ENCODE measurements around the gene DCAF8.

Gene DCAF8

DNA sequence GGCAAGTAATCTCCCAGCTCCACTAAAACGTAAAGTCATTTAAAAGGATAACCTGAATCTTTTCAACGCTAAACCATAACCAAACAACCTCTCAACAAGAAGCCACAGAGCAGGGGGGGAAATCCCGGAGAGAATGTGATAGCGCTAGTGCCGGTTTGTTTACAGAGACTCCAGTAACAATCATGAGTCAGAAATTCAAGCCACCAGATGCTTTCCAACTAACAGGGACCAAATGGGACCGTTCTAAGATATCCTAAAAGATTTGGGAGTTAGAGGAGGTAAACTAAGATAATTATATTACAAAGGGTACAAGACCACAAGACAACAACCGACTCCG is 825 bp downstream of the DCAF8 start:
- peak; percentile 24 to 29 for DNase-seq

DNA sequence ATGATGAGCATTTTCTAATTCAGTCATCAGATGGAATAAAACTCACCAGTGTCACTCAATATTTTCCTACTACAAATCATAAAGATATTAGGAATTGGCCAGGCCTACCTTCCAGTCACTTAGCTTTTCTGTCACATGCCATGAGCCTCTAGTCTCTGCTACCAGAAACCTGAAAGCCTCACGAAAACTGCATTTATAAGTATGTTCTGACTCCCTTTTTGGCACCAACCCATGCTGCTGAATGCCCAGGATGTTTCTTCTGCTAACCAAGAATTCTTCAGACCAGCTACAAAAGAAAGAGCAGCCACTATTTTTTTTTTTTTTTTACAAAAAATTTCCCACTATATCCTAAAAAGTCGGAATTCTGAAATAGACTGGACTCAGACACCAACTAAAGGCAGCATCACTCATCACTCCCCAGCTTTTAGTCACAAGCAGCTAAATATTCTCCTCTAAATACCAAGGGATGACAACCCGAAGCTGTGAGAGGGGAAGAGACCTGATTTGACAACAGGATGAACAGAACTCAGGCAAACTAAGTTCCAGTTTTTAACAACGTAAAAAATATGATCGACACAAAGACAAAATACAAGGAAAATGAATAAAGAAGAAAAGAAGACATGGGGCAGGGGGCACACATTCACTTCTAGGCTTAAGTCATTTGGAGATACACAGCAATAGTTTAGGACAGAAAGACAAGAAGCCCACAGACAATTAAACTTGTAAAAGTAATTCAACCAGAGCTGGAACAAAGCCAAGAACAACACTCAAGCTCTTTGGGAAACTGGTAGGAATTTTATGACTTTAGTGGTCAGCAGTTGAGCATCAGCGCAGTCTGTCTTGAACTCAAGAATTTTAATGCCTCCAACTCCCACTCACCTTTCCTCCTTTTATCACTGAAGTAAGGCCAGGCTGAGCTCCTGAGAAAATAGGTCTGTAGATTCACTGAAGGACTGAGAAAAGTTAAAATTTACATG is 1.7 kb downstream of the DCAF8 start:
- DNase-seq: peak in 1 of 2 experiments; percentile 9

GRCh38 chr1:160258177-160258798 is 4.1 kb downstream of the DCAF8 start:
- no peak for DNase-seq

- no peak for DNase-seq
Measured at GRCh38 chr1:160257411-160258015, 4.8 kb downstream of the DCAF8 start.

DNA sequence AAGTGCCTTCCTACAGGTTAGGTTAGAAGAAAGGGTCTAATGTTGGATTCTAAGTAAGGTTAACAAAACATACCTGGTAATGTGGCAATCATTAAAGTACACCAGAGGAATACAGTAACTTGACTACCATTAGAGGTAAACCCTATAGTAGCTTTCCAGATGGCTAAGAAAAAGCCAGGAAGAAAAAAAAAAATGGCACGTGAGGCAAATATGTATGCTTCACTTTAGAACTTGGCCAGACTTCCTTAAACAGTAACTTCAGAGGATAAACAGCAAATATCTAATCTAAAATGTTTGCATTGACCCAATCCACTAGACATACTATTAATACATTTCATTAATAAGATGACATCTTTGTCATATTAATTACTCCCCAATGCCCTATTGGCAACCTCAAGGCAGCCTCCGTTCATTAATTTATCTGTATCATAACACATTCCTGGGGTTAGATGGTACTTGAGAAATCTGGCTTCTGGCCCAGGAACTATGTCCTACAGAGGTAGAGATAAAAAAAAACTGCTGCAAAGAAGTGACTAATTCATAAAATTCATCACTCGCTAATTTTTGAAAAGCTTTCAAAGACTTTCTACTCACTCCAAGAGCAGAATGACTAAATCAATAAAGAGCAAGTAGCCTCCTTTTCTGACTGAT is 5.8 kb downstream of the DCAF8 start:
- no peak for DNase-seq

- no peak for DNase-seq
Measured at GRCh38 chr1:160255781-160256300, 6.5 kb downstream of the DCAF8 start.

GRCh38 chr1:160251687-160252526 is 10.4 kb downstream of the DCAF8 start:
- DNase-seq: peak; percentile 48 to 74

GRCh38 chr1:160251011-160251410 is 11.3 kb downstream of the DCAF8 start:
- DNase-seq: no peak

- DNase-seq: no peak
Measured at GRCh38 chr1:160247053-160247452, 15.3 kb downstream of the DCAF8 start.

- no peak for DNase-seq
Measured at GRCh38 chr1:160245434-160245833, 16.9 kb downstream of the DCAF8 start.

DNA sequence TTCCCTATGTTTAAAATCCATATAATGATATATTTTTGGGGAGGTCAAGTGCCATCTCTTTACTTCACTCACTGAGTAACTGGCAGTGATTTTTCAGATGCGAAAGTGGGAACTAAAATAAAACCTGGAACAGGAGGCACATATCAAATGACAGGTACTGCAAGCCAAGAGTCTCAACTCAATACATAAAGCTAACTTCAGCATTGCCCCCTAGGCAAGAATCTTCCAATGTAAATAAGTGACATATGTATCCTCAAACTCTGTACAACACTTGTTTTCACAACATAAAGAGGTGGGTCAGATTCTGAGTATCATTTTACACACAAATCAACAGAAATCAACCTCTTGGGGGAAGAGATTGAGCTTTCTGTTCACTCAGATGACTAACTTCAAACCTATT is 18.1 kb downstream of the DCAF8 start:
- no peak for DNase-seq

DNA sequence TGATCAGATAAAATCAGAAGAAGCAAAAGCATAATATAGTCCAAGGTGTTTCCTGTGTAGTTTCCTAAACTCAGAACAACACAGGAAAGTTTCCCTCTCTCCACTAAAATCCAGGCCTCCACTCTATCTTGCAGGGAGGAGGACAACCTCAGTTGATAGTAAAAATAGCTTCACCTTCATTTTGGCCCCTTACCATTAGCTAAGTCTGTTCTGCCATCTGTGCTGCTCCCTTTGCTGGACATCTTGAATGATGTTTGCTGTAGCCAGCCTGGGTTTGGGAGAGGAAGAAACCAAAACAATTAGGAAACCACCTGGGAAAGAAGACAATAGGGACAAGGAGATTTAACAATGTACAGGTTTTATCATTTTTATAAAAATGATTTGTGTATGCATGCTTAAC is 18.6 kb downstream of the DCAF8 start:
- DNase-seq: no peak

DNA sequence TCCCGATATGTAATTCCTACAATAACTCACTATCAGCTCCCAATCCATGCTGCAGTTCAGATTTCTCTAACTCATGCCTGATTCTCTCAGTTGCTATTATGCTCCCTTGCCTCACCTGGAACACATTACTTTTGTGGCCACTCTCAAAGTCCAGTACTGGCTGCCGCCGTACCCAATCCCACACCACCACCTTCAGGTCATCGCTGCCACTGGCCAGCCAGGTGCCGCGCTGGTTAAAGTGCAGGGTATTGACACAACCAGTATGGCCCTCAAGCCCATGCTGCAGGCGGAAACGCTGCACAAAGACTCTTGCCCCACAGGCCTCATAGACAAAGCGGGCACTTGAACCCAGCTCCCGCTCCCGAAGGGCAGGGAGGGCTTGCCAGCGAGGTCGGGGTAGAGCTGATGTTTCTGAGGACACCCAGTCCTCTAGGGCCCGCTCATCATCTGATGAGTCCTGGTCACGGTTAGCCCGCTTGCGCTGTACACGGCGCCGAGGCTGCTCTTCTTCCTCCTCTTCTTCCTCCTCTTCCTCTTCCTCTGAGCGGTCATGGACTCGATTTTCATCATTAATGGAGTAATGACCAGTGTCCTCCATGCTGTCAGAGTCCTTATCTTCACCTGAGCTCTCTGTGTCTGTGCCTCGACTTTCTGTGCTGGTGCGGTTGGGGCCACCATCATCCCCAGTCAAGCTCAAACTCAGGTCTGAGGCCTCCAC is 22.6 kb downstream of the DCAF8 start:
- no peak for DNase-seq

DNA sequence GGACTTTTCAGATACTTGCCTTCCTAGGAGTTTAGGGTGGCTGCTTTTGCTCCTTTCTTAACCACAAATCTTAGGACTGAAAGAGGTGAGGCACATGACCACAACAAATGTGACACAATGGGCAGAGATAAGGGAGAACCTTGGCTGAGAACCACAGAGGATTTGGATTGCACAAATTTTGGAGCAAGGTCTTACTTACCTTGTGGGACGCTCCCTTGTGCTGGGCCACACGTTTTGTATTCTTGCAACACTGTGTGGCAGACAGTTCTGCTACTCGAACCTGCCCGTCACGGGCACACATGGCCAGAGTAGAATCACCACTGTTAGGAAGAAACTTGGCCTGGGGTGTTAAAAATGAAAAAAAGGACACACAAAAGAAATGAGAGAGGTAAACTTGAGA is 23.9 kb downstream of the DCAF8 start:
- no peak for DNase-seq

- no peak for DNase-seq
Measured at GRCh38 chr1:160237558-160237957, 24.8 kb downstream of the DCAF8 start.

GRCh38 chr1:160236806-160237205 is 25.5 kb downstream of the DCAF8 start:
- DNase-seq: no peak

GRCh38 chr1:160232911-160233310 is 29.4 kb downstream of the DCAF8 start:
- DNase-seq: no peak

GRCh38 chr1:160228431-160228830 is 33.9 kb downstream of the DCAF8 start:
- no peak for DNase-seq

DNA sequence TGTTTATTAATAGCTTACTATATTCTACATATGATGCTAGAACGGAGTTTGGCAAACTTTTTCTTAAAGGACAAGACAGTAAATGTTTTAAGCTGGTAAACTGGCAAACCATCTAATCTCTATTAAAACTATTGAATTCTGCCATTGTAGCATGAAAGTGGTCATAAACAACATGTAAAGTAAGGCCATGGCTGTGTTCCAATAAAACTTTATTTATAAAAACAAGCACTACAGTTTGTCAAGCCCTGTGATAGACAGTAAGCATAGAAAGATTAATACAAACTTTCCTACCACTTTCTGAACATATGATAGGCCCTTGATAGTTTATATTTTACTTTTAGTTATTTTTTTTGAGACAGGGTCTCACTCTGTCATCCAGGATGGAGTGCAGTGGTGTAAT is 34.8 kb downstream of the DCAF8 start:
- no peak for DNase-seq

DNA sequence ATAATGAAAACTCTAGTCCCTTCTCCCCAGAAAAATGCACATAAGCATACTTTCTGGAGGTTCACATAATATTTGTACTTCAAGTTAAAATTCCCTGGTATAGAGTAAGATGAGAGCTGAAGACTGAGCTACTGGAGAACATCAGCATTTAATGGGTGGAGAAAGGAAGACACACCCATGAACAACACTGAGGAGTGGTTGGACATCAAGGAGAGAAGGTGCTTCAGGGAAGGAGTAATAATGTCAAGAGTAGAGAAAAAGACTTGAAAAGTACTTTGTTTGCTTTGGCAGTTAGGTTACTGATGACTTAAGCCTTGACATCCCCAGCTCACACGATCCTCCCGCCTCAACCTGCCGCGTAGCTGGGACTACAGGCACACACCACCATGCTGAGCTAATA is 35.3 kb downstream of the DCAF8 start:
- no peak for DNase-seq

GRCh38 chr1:160226623-160227022 is 35.7 kb downstream of the DCAF8 start:
- DNase-seq: no peak

- no peak for DNase-seq
Measured at GRCh38 chr1:160225345-160225744, 37.0 kb downstream of the DCAF8 start.

All from SHP77 (cell line).